ENCODE data around the gene TOX2. TPM values are rescaled to one million over a fixed set of nuclear protein-coding genes. Genes with fewer than 3 reads are reported as not detected.

The TOX2 gene
- total RNA-seq, 1 experiment from 2014 or later = not detected

- peaks cover 12% of the 10 kb centered on the region for H3K27me3 Mint-ChIP-seq (ENCODE audit: unreplicated experiment)
- DNase-seq = no peak
- intact Hi-C loops (cut with micrococcal nuclease; ENCODE audit: unreplicated experiment) = no loop called here
- no peak for TF ChIP-seq CTCF (IDR thresholded peaks at IDR 0.05; ENCODE audit: unreplicated experiment)
- BruUV-seq (replicated peaks) = no TSS peak
- CTCF ChIA-PET = interaction anchor here (0.9 kb wide), 1 partner anchor 63 kb away, joined by 3 read pairs; no protein-coding TSS in a partner anchor
- H3K4me3 Mint-ChIP-seq (ENCODE audit: low read depth, unreplicated experiment) = no peak overlapping the region
- peaks cover 9% of the 10 kb centered on the region for H3K9me3 Mint-ChIP-seq (ENCODE audit: low read depth, unreplicated experiment)
- H3K4me1 Mint-ChIP-seq (ENCODE audit: low read depth, unreplicated experiment) = peaks cover 43% of the 10 kb centered on the region
- H3K27ac Mint-ChIP-seq (ENCODE audit: unreplicated experiment) = no peak overlapping the region
- H3K36me3 Mint-ChIP-seq (ENCODE audit: insufficient read depth, unreplicated experiment) = no peaks in the 10 kb centered on the region
Observed at GRCh38 chr20:43959920-43960227, 45.2 kb downstream of the TOX2 start.

- Mint-ChIP-seq H3K4me3 (ENCODE audit: low read depth, unreplicated experiment) (no peak overlapping the region), H3K4me1 (ENCODE audit: low read depth, unreplicated experiment) (peaks cover 40% of the 10 kb centered on the region), H3K9me3 (ENCODE audit: low read depth, unreplicated experiment) (peaks cover 9% of the 10 kb centered on the region), H3K36me3 (ENCODE audit: insufficient read depth, unreplicated experiment) (no peaks in the 10 kb centered on the region), H3K27me3 (ENCODE audit: unreplicated experiment) (peaks cover 12% of the 10 kb centered on the region), H3K27ac (ENCODE audit: unreplicated experiment) (no peak overlapping the region)
- no peak for DNase-seq
- intact Hi-C loops (cut with micrococcal nuclease; ENCODE audit: unreplicated experiment) = no loop called here
- CTCF ChIA-PET = interaction anchor here (0.9 kb wide), 1 partner anchor 63 kb away, joined by 3 read pairs; no protein-coding TSS in a partner anchor
- no peak for TF ChIP-seq CTCF (IDR thresholded peaks at IDR 0.05; ENCODE audit: unreplicated experiment)
- no TSS peak for BruUV-seq (replicated peaks)
Observed at GRCh38 chr20:43960231-43960630, 45.6 kb downstream of the TOX2 start.

- CTCF ChIA-PET = interaction anchor here (0.9 kb wide), 1 partner anchor 62 kb away, joined by 3 read pairs; no protein-coding TSS in a partner anchor
- H3K4me1 Mint-ChIP-seq (ENCODE audit: low read depth, unreplicated experiment) = peaks cover 31% of the 10 kb centered on the region
- H3K27ac Mint-ChIP-seq (ENCODE audit: unreplicated experiment) = no peak overlapping the region
Observed at GRCh38 chr20:43961116-43961515, 46.5 kb downstream of the TOX2 start.

GRCh38 chr20:43961541-43962471, 47.2 kb downstream of the TOX2 start:
- H3K9me3 Mint-ChIP-seq (ENCODE audit: low read depth, unreplicated experiment) = peaks cover 9% of the 10 kb centered on the region
- intact Hi-C loops (cut with micrococcal nuclease; ENCODE audit: unreplicated experiment) = no loop called here
- H3K4me1 Mint-ChIP-seq (ENCODE audit: low read depth, unreplicated experiment) = peaks cover 29% of the 10 kb centered on the region
- TF ChIP-seq CTCF (IDR thresholded peaks at IDR 0.05; ENCODE audit: unreplicated experiment) = no peak
- H3K27ac Mint-ChIP-seq (ENCODE audit: unreplicated experiment) = no peak overlapping the region
- H3K4me3 Mint-ChIP-seq (ENCODE audit: low read depth, unreplicated experiment) = no peak overlapping the region
- H3K27me3 Mint-ChIP-seq (ENCODE audit: unreplicated experiment) = peaks cover 12% of the 10 kb centered on the region
- CTCF ChIA-PET = interaction anchor here (0.5 kb wide), 1 partner anchor 500 kb away, joined by 3 read pairs; no protein-coding TSS in a partner anchor
- no peak for DNase-seq
- no TSS peak for BruUV-seq (replicated peaks)
- no peaks in the 10 kb centered on the region for H3K36me3 Mint-ChIP-seq (ENCODE audit: insufficient read depth, unreplicated experiment)

More at GRCh38 chr20:43961116-43961515, 46.5 kb downstream of the TOX2 start:
- no peak for DNase-seq
- H3K36me3 Mint-ChIP-seq (ENCODE audit: insufficient read depth, unreplicated experiment) = no peaks in the 10 kb centered on the region
- intact Hi-C loops (cut with micrococcal nuclease; ENCODE audit: unreplicated experiment) = no loop called here
- peaks cover 12% of the 10 kb centered on the region for H3K27me3 Mint-ChIP-seq (ENCODE audit: unreplicated experiment)
- BruUV-seq (replicated peaks) = no TSS peak
- peaks cover 9% of the 10 kb centered on the region for H3K9me3 Mint-ChIP-seq (ENCODE audit: low read depth, unreplicated experiment)
- TF ChIP-seq CTCF (IDR thresholded peaks at IDR 0.05; ENCODE audit: unreplicated experiment) = no peak
- no peak overlapping the region for H3K4me3 Mint-ChIP-seq (ENCODE audit: low read depth, unreplicated experiment)
